HG02763 (cell line): ENCODE measurements around the gene NMS.

Experiments used
- ATAC-seq: cut with Tn5 transposase; IDR thresholded peaks from one replicate; pipeline ENCODE4 v1.9.1; 2021; ENCODE audit warnings: mild to moderate bottlenecking, moderate library complexity; ENCODE audit not compliant: unreplicated experiment

The NMS gene

DNA sequence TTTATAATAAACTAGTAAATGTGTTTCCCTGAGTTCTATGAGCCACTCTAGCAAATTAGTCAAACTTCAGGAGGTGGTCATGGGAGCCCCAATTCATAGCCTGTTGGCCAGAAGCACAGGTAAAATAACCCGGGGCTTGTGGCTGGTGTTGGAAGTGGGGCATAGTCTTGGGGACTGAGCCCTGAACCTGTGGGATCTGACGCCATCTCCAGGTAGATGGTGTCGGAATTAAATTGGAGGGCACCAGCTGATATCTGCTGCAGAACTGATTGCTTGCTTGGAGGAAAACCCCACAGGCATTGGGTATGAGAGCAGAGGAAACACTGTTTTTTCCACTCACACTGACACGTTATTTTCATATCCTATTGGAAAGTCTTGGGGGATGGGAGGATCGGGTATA is 14.1 kb downstream of the NMS start:
- no peak for ATAC-seq

DNA sequence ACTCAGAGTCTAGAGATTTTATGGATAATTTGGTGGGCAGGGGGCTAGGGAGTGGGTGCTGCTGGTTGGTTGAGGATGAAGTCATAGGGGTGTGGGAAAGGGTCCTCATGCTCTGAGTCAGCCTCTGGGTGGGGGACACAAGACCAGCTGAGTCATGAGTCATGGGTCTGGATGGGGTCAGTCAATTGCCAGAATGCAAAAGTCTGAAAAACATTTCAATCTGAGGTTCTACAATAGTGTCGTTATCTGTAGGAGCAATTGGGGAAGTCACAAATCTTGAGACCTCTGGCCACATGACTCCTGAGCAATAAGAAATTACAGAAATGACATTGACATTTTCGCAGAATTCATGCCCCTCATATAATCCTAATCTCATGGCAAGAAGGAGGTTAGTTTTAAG is 15.1 kb downstream of the NMS start:
- no peak for ATAC-seq

DNA sequence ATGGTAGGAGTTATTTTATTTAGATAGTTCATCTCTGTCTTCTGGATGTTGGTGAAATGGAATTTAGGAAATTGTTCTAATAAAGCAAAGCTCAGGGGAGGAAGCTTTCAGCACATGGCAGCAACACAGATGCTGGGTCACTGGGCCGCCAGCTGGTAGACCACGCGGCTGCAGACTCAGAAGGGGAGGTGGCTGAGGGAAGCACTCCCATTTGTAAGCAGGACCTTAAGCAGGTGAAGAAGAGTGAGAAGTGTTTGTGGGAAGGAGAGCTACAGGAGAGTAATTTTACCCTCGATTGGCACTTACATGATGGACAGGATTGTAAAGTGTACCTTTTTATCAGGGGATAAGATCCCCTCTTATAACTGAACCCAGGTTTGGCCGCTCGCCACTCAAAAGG is 24.4 kb downstream of the NMS start:
- ATAC-seq = no peak

DNA sequence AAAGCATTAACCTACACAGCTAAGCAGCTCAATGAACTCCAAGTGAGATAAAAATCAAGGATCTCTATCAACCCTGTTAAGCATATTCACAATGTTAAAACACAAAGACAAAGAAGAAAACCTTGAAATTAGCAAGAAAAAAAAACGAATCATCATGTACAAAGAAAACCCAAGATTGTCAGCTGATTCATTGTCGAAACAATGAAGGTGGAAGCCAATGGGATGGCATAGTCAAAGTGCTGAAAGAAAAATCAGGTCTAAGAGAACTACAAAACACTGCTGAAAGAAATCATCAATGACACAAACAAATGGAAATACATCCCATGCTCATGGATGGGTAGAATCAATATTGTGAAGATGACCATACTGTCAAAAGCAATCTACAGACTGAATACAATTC is 32.5 kb downstream of the NMS start:
- no peak for ATAC-seq

DNA sequence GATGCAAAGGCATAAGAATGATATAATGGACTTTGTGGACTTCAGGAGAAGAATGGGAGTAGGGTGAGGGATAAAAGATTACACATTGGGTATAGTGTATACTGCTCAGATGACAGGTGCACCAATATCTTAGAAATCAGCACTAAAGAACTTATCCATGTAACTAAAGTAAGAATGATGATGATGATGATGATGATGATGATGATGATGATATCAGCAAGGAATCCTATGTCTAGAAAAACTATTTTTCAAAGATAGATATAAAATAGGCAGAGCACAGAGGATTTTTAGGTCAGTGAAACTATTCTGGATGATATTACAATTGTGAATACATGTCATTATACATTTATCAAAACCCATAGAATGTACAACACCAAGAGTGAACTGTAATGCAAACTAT is 34.3 kb downstream of the NMS start:
- ATAC-seq = no peak

DNA sequence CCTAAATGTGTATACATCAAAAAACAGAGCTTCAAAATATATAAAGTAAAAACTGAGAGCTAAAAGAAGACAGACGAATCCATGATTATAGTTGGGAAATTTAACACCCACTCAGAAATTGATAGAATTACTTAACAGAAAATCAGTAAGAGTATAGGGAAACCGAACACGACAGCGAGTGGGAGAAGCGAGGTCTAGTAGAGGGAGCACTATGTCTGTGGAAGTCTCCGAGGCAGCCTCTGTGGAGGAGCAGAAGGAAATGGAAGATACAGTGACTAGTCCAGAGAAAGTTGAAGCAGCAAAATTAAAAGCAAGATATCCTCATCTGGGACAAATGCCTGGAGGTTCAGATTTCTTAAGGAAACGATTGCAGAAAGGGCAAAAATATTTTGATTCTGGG is 38.8 kb downstream of the NMS start:
- no peak for ATAC-seq

DNA sequence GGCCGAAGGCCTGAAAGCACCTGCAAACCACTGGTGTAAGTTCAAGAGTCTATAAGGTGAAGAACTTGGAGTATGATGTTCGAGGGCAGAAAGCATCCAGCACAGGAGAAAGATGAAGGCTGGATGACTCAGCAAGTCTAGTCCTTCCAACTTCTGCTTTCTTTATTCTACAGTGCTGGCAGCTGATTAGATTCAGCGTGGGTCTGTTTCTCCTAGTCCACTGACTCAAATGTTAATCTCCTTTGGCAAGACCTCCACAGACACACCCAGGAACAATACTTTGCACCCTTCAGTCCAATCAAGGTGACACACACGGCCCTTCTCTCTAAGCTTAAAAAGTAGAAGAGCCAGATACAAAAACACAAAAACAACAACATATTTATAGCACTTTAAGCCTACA is 43.4 kb downstream of the NMS start:
- ATAC-seq = no peak

DNA sequence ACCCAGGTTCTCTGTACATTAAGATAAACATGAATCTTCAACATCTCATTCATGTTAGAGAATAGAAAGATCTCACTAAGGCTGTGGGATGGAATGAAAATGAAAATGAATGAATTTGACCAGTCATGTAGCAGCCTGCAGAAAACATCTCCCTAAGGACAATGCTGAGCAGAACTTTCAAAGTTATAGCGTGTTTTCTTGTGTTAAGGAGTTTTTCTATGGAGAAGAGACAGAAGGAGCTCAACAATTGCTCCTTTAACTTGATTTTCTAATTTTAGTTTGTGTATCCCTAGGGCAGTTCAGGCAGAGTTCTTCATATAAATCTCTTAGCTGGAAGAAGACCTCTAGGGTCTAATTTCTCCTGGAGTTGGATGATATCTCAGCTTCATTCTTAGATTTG is 47.3 kb downstream of the NMS start:
- ATAC-seq = no peak

DNA sequence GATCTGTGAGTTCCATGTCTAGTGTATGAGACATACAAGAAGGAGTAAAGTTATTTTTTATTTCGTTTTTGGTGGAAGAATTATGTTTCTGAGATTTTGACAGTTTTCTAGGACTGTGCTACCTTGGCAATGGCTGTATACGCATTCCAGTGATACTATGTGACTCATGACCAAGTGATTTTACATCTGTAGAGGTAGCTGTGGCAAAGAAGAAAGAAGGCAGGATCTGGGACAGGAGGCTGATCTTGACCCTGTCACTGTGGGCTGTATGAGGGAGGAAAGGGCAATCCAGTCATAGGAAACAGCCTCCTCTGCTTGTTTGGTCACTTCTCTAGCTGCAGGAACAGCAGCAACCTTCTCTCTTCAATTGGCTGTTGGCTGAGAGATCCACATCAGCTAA is 48.5 kb downstream of the NMS start:
- ATAC-seq = no peak

DNA sequence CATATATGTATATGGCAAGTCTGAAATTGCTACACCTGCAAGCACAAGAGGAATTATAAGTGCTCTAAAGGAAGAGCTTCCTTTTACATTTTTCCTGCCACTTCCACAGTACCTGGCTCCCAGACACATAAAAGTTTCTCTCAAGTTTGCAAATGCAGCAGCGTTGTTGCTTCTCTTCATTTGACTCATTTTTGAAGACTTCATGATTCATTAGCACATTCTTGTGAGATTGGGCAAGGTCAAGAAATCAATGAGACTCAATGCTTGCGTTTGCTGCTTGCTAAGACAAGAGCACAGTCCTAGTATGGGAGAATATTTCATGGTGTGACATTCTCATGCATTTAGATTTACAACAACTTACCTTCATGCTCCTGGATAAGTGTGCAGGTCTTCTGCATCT is 49.9 kb downstream of the NMS start:
- no peak for ATAC-seq

DNA sequence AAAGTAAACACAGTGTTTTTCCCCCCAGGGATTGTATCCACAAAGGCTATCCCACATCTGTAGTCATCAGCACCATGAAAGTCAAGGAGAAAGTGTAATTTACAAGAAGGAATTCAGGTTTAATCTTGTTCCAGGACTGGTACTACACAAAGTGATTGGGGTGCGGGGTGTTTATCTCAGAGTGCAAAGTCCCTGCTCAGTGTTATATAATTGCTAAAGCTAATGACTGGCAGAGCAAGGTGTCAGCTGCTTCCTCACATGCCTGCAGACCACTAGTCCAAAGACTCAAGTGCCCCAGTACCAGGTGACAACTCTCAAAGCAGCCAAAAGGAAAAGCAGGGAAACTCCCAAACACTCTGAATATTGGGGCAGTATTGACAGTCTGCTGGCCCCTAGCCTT is 52.1 kb downstream of the NMS start:
- no peak for ATAC-seq

DNA sequence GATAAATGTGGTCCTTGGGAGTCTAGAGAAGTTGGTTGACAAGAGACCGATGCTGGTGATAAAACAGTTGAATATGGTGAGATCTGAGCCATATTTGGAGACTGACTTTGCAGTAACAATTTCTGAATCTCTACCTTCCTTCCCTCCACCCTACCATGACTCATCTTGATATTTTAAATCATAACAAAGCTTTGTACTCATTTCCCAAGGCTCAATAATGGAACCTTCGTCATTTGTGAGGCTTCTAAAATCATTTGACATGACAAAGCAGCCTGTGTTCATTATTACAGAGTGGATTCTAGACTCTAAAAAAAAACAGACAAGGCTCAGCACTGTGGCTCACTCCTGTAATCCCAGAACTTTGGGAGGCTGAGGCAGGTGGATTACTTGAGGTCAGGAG is 54.0 kb downstream of the NMS start:
- no peak for ATAC-seq

DNA sequence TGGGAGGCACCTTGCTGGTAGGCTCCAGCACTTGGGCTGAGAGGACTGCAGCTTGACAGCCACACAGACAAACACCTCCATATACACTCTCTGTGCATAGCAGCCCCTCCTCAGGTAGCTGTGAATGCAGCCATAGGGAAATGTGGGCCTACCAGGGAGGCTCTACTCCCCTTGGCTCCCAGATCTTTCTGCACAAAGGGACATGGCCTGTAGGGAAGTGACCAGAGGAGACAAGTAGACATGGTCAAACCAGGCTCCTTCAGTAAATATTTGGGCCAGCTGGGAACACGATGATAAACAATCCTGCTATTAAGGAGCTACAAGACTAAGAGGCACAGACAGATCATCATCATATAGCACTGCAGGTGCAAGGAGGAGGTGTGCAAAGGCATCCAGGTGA is 56.6 kb downstream of the NMS start:
- ATAC-seq = no peak

DNA sequence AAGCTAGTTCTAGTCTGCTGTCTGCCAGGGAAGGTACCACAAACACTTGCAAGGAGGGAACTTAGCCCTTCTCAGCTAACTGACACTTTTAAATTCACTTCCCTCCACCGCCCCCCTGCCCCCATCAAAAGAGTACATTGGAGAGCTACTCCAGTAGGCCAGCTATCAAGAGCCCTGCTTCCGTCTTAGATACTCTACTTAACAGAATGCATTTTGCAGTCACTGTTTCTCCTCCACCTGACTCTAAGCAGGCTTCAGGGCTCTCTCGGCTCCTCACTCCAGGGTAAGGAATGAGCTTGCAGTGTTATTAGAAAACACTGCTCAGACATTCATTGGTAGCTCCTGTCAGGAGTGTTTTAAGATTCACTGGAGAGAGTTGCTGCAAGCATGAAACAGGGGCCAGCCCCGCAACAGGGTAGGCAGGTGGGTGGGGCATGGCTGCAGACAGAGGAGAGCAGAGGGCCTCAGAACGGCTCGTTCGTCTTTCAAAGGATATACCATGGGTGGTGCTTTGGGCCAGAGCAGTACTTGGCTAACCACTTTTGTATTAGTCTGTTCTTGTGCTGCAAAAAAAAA is 57.2 kb downstream of the NMS start:
- ATAC-seq = no peak

DNA sequence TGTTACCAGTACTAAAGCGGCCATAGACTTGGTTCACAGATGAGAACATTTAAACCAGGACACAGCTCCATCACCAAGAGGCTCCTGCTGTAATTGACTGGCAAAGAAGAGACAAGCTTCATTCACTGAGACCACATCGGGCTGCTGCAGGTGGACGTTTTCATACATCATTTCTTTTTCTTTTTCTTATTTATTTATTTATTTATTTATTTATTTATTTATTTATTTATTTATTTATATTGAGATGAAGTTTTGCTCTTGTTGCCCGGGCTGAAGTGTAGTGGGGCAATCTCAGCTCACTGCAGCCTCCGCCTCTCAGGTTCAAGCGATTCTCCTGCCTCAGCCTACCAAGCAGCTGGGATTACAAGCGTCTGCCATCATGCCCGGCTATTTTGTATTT is 58.9 kb downstream of the NMS start:
- no peak for ATAC-seq

DNA sequence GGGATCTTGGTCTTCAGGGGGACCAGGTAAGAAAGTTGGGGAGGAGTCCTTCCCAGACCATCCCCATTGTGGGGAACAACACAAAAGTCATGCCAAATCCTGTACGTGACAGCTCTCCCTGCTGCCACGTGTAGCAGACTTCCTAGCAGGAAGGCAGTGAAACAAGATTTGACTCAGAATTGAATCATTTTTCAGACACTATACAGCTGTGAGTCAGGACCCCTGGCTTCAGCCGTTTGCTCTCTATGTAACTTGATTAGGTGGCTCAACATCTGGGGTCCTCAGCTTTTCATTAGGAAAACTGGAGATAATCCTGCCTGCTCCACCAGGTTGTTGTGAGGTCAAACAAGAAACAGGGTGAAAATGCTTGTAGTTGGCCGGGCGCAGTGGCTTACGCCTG is 59.6 kb downstream of the NMS start:
- no peak for ATAC-seq
